H1 (cell line): Measurements from ENCODE around the gene PRKCA. TPM values are rescaled to one million over a fixed set of nuclear protein-coding genes. Genes with fewer than 3 reads are reported as not detected.

Experiments
- CTCF ChIA-PET: fragments of 300-600 bp; sonication (Branson Sonifier 250); formaldehyde crosslinking; loops from one replicate; lab custom pipeline; 2021; ENCODE audit not compliant: partially characterized antibody; lab: Charles Lee
- POLR2A ChIA-PET: fragments of 300-600 bp; sonication (Branson Sonifier 250); formaldehyde crosslinking; loops from one replicate; lab custom pipeline; 2021; ENCODE audit warnings: inconsistent platforms; ENCODE audit not compliant: partially characterized antibody; lab: Charles Lee
- DNase-seq, 2 experiments: peaks; one replicate each; pipeline versions ENCODE4 v3.0.0 to v3.0.0-alpha.2; 2010 to 2022; ENCODE audit warnings: low spot score in 2 of 2, low read depth in 1 of 2, mixed read lengths in 1 of 2
- FAIRE-seq: peaks from 2 replicates; lab custom pipeline; 2011; peaks lifted over from hg19 to GRCh38; lab: Jason Lieb, UNC
- H2AFZ ChIP-seq: 2 replicates; pipeline ENCODE4 v1.8.1; 2012; ENCODE audit warnings: low read length, inconsistent platforms
- H2AK5ac ChIP-seq: 2 replicates; pipeline ENCODE4 v1.6.1; 2013; ENCODE audit warnings: low read depth, low read length
- H2BK120ac ChIP-seq: replicated peaks from 2 replicates; pipeline ENCODE3; 2013; ENCODE audit warnings: low read depth, low read length, inconsistent platforms
- H2BK12ac ChIP-seq: 2 replicates; pipeline ENCODE4 v1.6.1; 2013; ENCODE audit warnings: low read depth, low read length
- H2BK15ac ChIP-seq: 2 replicates; pipeline ENCODE4 v1.6.1; 2013; ENCODE audit warnings: low read length
- H2BK20ac ChIP-seq: 2 replicates; pipeline ENCODE4 v1.6.1; 2013; ENCODE audit warnings: low read length
- H2BK5ac ChIP-seq: 2 replicates; pipeline ENCODE4 v1.6.1; 2013; ENCODE audit warnings: low read depth, low read length
- H3K14ac ChIP-seq: 2 replicates; pipeline ENCODE4 v1.6.1; 2013; ENCODE audit warnings: inconsistent platforms; ENCODE audit not compliant: insufficient read length
- H3K18ac ChIP-seq: 2 replicates; pipeline ENCODE4 v1.6.1; 2013; ENCODE audit warnings: low read length; ENCODE audit errors: extremely low read depth
- H3K23ac ChIP-seq: 2 replicates; pipeline ENCODE4 v1.6.1; 2013; ENCODE audit warnings: inconsistent platforms; ENCODE audit not compliant: insufficient read length
- H3K23me2 ChIP-seq: 2 replicates; pipeline ENCODE4 v1.6.1; 2013; ENCODE audit warnings: low read depth, low read length
- H3K27ac ChIP-seq: 2 replicates; pipeline ENCODE4 v1.6.1; 2011; ENCODE audit warnings: low read depth, low read length, inconsistent platforms
- H3K27me3 ChIP-seq, 4 experiments: replicated peaks in 1 of 4; 1 replicate in 1 of 4; 2 replicates in 3 of 4; pipeline versions ENCODE4 v1.6.1 to v1.8.1; 2011 to 2013; ENCODE audit warnings: low read length in 3 of 4, mild to moderate bottlenecking in 3 of 4, inconsistent platforms in 2 of 4, mixed read lengths in 2 of 4, moderate library complexity in 1 of 4; ENCODE audit not compliant: control insufficient read depth in 3 of 4, insufficient read depth in 3 of 4; ENCODE audit errors: extremely low read depth in 1 of 4
- H3K36me3 ChIP-seq, 4 experiments: 2 replicates each; pipeline versions ENCODE4 v1.6.1 to v1.8.1; 2011 to 2013; ENCODE audit warnings: mild to moderate bottlenecking in 4 of 4, low read length in 3 of 4, moderate library complexity in 2 of 4, control low read depth in 1 of 4, inconsistent platforms in 1 of 4; ENCODE audit not compliant: insufficient read depth in 4 of 4, control insufficient read depth in 2 of 4
- H3K4ac ChIP-seq: replicated peaks from 2 replicates; pipeline ENCODE3; 2013; ENCODE audit warnings: low read length, low read depth, mixed read lengths, inconsistent platforms; ENCODE audit not compliant: insufficient read length
- H3K4me1 ChIP-seq, 4 experiments: replicated peaks in 1 of 4; 1 replicate in 1 of 4; 2 replicates in 3 of 4; pipeline versions ENCODE4 v1.6.1 to v1.8.1; 2011 to 2013; ENCODE audit warnings: low read length in 3 of 4, inconsistent platforms in 2 of 4, mixed read lengths in 1 of 4; ENCODE audit not compliant: insufficient read depth in 4 of 4, control insufficient read depth in 3 of 4
- H3K4me2 ChIP-seq, 2 experiments: 2 replicates each; pipeline versions ENCODE4 v1.6.1 to v1.8.1; 2011 to 2013; ENCODE audit warnings: low read depth in 2 of 2, low read length in 2 of 2, control low read depth in 1 of 2, inconsistent platforms in 1 of 2, mild to moderate bottlenecking in 1 of 2; ENCODE audit not compliant: insufficient read depth in 1 of 2
- H3K4me3 ChIP-seq, 4 experiments: fragments of 200-600, 300-600 bp in 1 of 4; sonication (generic), shearing (Covaris generic), sonication (Bioruptor Twin) in 1 of 4; 2 replicates each; pipeline versions ENCODE4 v1.5.1 to v1.8.1; 2011 to 2016; ENCODE audit warnings: low read length in 4 of 4, low read depth in 3 of 4, control low read depth in 2 of 4, inconsistent platforms in 2 of 4, mild to moderate bottlenecking in 2 of 4, mixed read lengths in 1 of 4, moderate library complexity in 1 of 4; ENCODE audit not compliant: insufficient read depth in 2 of 4; ENCODE audit errors: extremely low read depth in 1 of 4
- H3K56ac ChIP-seq: replicated peaks from 2 replicates; pipeline ENCODE3; 2013; ENCODE audit warnings: low read depth, mild to moderate bottlenecking, mixed read lengths, low read length, inconsistent platforms; ENCODE audit not compliant: insufficient read length
- H3K79me1 ChIP-seq: 2 replicates; pipeline ENCODE4 v1.6.1; 2013; ENCODE audit warnings: low read depth, low read length, control low read depth
- H3K79me2 ChIP-seq, 2 experiments: 2 replicates each; pipeline versions ENCODE4 v1.6.1 to v1.8.1; 2012 to 2013; ENCODE audit warnings: low read length in 2 of 2, mild to moderate bottlenecking in 2 of 2, inconsistent platforms in 1 of 2; ENCODE audit not compliant: insufficient read depth in 2 of 2, control insufficient read depth in 1 of 2
- H3K9ac ChIP-seq, 4 experiments: replicated peaks in 1 of 4; 1 replicate in 1 of 4; 2 replicates in 3 of 4; pipeline versions ENCODE4 v1.6.1 to v1.8.1; 2011 to 2013; ENCODE audit warnings: low read depth in 3 of 4, low read length in 3 of 4, control low read depth in 2 of 4, mild to moderate bottlenecking in 2 of 4, moderate library complexity in 2 of 4, inconsistent platforms in 1 of 4; ENCODE audit errors: extremely low read depth in 1 of 4
- H3K9me3 ChIP-seq, 2 experiments: 2 replicates each; pipeline versions ENCODE4 v1.6.1 to v1.8.1; 2012 to 2013; ENCODE audit warnings: mild to moderate bottlenecking in 2 of 2, moderate library complexity in 2 of 2, control low read depth in 1 of 2, inconsistent platforms in 1 of 2, low read depth in 1 of 2, low read length in 1 of 2, mixed read lengths in 1 of 2; ENCODE audit not compliant: insufficient read depth in 2 of 2
- H4K20me1 ChIP-seq, 2 experiments: replicated peaks in 1 of 2; 2 replicates each; pipeline versions ENCODE3 to v1.8.1; 2011 to 2013; ENCODE audit warnings: inconsistent platforms in 2 of 2, low read length in 2 of 2, mild to moderate bottlenecking in 1 of 2; ENCODE audit not compliant: insufficient read depth in 2 of 2, control insufficient read depth in 1 of 2
- H4K5ac ChIP-seq: 2 replicates; pipeline ENCODE4 v1.6.1; 2013; ENCODE audit warnings: low read length, low read depth, mixed read lengths, inconsistent platforms; ENCODE audit not compliant: insufficient read length
- H4K8ac ChIP-seq: 2 replicates; pipeline ENCODE4 v1.8.0; 2013; ENCODE audit warnings: mild to moderate bottlenecking, moderate library complexity, low read length, inconsistent platforms; ENCODE audit not compliant: insufficient read depth; ENCODE audit errors: extremely low read depth
- H4K91ac ChIP-seq: replicated peaks from 2 replicates; pipeline ENCODE3; 2013; ENCODE audit warnings: low read length, mixed read lengths, inconsistent platforms; ENCODE audit not compliant: insufficient read length
- CTBP2 ChIP-seq: IDR thresholded peaks from 2 replicates; pipeline ENCODE4 v1.7.0; 2011; ENCODE audit warnings: borderline replicate concordance, mild to moderate bottlenecking, moderate library complexity, mixed read lengths, low read length; ENCODE audit not compliant: insufficient read depth, insufficient read length
- GTF2F1 ChIP-seq: IDR thresholded peaks from 2 replicates; pipeline ENCODE4 v1.6.1; 2012; ENCODE audit warnings: low read depth, low read length, improper control_type of control experiment, borderline replicate concordance
- KDM5A ChIP-seq: fragments of 200-600 bp; IDR thresholded peaks from 2 replicates; pipeline ENCODE4 v1.7.1; 2012; ENCODE audit warnings: mild to moderate bottlenecking, low read length, inconsistent platforms, mixed read lengths
- NANOG ChIP-seq: IDR thresholded peaks from 2 replicates; pipeline ENCODE4 v1.6.1; 2011; ENCODE audit warnings: low read length, low read depth, mild to moderate bottlenecking, inconsistent platforms; ENCODE audit not compliant: insufficient read depth, poor library complexity, severe bottlenecking
- PHF8 ChIP-seq: fragments of 200-600 bp; sonication (generic); conservative IDR thresholded peaks from 2 replicates; pipeline ENCODE4 v1.7.1; 2012; ENCODE audit warnings: low read depth, mild to moderate bottlenecking, inconsistent platforms, low read length, moderate library complexity
- RNF2 ChIP-seq: fragments of 200-900, 300-1000 bp; sonication (generic); IDR thresholded peaks from 2 replicates; pipeline ENCODE4 v1.7.1; 2016; ENCODE audit warnings: borderline replicate concordance, low read depth, mild to moderate bottlenecking, antibody characterized with exemption, low read length; ENCODE audit not compliant: poor library complexity, severe bottlenecking; ENCODE audit errors: missing control alignments
- RXRA ChIP-seq: IDR thresholded peaks from 2 replicates; pipeline ENCODE4 v1.6.1; 2011; ENCODE audit warnings: low read depth, mild to moderate bottlenecking, low read length, moderate library complexity; ENCODE audit not compliant: insufficient read depth
- SP1 ChIP-seq: IDR thresholded peaks from 2 replicates; pipeline ENCODE4 v1.6.1; 2011; ENCODE audit warnings: low read depth, low read length
- TCF12 ChIP-seq: IDR thresholded peaks from 2 replicates; pipeline ENCODE4 v1.6.1; 2011; ENCODE audit warnings: low read depth, mild to moderate bottlenecking, low read length
- WGBS, 2 experiments: shearing (Covaris generic) in 1 of 2; methylation state at CpG; one replicate each; pipeline versions ENCODE4 v1.1.6 to v1.1.7; 2013 to 2015; ENCODE audit warnings: low lambda C conversion rate in 2 of 2, mixed read lengths in 2 of 2, inconsistent platforms in 1 of 2, low coverage in 1 of 2, missing lambda C conversion rate in 1 of 2; ENCODE audit not compliant: insufficient replicate concordance in 2 of 2, insufficient coverage in 1 of 2, insufficient read length in 1 of 2; ENCODE audit errors: extremely low coverage in 1 of 2, missing lambda C conversion rate in 1 of 2; 5-methylcytosine and 5-hydroxymethylcytosine counted together
- polyA plus RNA-seq, 7 experiments: library from polyadenylated mRNA; depleted of rRNA in 3 of 7; stranded (reverse) in 5 of 7; unstranded in 2 of 7; fragments of >200 nt in 5 of 7; fragments of 200-250 nt in 2 of 7; gene quantifications; 1 replicate in 5 of 7; 2 replicates in 1 of 7; 4 replicates in 1 of 7; pipeline versions ENCODE4 v1.2.1 to v1.2.3, GENCODE V29; 2011 to 2013; ENCODE audit warnings: missing spikeins in 2 of 7, mixed read lengths in 2 of 7
- total RNA-seq: library from RNA; stranded (reverse); fragmentation: NEBNext Ultra II Directional; extraction: Animal tissue kit (Norgen Biotek cat#: 25700); gene quantifications from 2 replicates; pipeline ENCODE4 v1.2.1, GENCODE V29; 2021

PRKCA gene
- total and polyA plus RNA-seq, 2 of the 8 experiments (the other 6 are each of a cell fraction or from before 2014, with no cell fraction given) = 5.8 to 17.8 TPM

DNA sequence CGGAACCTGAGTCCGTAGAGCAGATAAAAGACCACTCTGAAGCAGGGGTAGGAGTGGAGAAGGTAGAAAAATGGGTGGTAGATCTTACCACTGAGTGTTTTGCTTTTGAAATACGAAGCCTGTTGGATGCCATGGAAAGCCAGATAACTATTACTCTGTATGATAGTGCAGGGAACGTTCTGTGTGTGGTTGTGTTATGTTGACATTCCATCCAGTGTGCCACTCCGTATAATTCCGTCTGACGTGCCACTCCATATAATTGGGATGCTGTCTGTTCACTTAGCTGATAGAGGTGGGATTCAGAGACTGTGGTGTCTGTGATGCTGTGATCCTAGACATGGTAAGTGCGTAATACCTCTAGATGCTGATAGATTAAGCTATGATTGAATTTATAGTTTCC lies 269.3 kb downstream of the PRKCA start:
- no peaks in the 10 kb centered on the region for H3K79me1 ChIP-seq
- no peak overlapping the region for H3K56ac ChIP-seq
- H3K4me3 ChIP-seq = no peak overlapping the region
- no peaks in the 10 kb centered on the region for H3K36me3 ChIP-seq
- H3K27me3 ChIP-seq = no peaks in the 10 kb centered on the region
- POLR2A ChIA-PET = no interaction called here
- no peak overlapping the region for H4K5ac ChIP-seq
- WGBS, 2 experiments = 87% methylated on average over 8 of the region's 8 CpGs; no CpG with 5 or more reads in 1 of the 2 experiments
- CTCF ChIA-PET = interaction anchor here (1.3 kb wide), 1 partner anchor 181 kb away, joined by 3 read pairs; no protein-coding TSS in a partner anchor
- H3K23ac ChIP-seq = no peak overlapping the region
- H3K23me2 ChIP-seq = no peaks in the 10 kb centered on the region
- H2BK120ac ChIP-seq = no peak overlapping the region
- H2BK5ac ChIP-seq = no peak overlapping the region
- H4K20me1 ChIP-seq = no peaks in the 10 kb centered on the region
- FAIRE-seq = no peak
- H4K8ac ChIP-seq = no peak overlapping the region
- no peak overlapping the region for H2BK15ac ChIP-seq
- no peak for TF ChIP-seq TCF12
- TF ChIP-seq GTF2F1 = no peak
- no peak for TF ChIP-seq SP1
- TF ChIP-seq KDM5A = no peak
- TF ChIP-seq PHF8 = no peak
- no peak for TF ChIP-seq CTBP2
- no peak for TF ChIP-seq RXRA
- TF ChIP-seq RNF2 = no peak
- TF ChIP-seq NANOG = no peak
- no peak overlapping the region for H3K18ac ChIP-seq
- H4K91ac ChIP-seq = no peak overlapping the region
- no peak overlapping the region for H3K4ac ChIP-seq
- H3K4me2 ChIP-seq = no peak overlapping the region
- H3K4me1 ChIP-seq = no peaks in the 10 kb centered on the region
- no peak overlapping the region for H2BK20ac ChIP-seq
- H2AFZ ChIP-seq = no peak overlapping the region
- DNase-seq = no peak
- H3K79me2 ChIP-seq = no peaks in the 10 kb centered on the region
- H3K9ac ChIP-seq = no peak overlapping the region
- no peak overlapping the region for H3K27ac ChIP-seq
- H2AK5ac ChIP-seq = no peak overlapping the region
- 0 out of 4 replicates have a peak, but pooled peaks cover 0 to 3% of the 10 kb centered on the region in 2 experiments for H3K9me3 ChIP-seq
- no peak overlapping the region for H3K14ac ChIP-seq
- no peak overlapping the region for H2BK12ac ChIP-seq
